Panc1 (cell line): Measurements from ENCODE around the gene ITSN2. TPM values are rescaled to one million over a fixed set of nuclear protein-coding genes. Genes with fewer than 3 reads are reported as not detected.

Source experiments
- ATAC-seq: fragments of 200-7000 bp; cut with Tn5 transposase; 2 replicates; pipeline ENCODE4 v1.9.1; 2020; ENCODE audit warnings: mild to moderate bottlenecking, moderate library complexity
- BruUV-seq: library from RNA; stranded (reverse); fragments of 400-500 nt; replicated peaks from 2 replicates; lab custom pipeline; 2021; lab: Mats Ljungman, UMichigan
- CTCF ChIA-PET: fragments of 300-600 bp; sonication (Branson Sonifier 250); formaldehyde crosslinking; loops from one replicate; lab custom pipeline; 2022; ENCODE audit warnings: antibody characterized with exemption; lab: Charles Lee
- POLR2A ChIA-PET: fragments of 300-600 bp; sonication (Branson Sonifier 250); formaldehyde crosslinking; loops from one replicate; lab custom pipeline; 2022; ENCODE audit warnings: antibody characterized with exemption; lab: Charles Lee
- DNase-seq: peaks from one replicate; pipeline ENCODE4 v3.0.0-alpha.2; 2010; ENCODE audit warnings: low read depth, low spot score
- H3K27ac ChIP-seq: 2 replicates; pipeline ENCODE4 v1.5.1; 2011; ENCODE audit warnings: mild to moderate bottlenecking, low read length, inconsistent platforms
- H3K27me3 ChIP-seq: fragments of 200-500 bp; sonication (Bioruptor generic); 2 replicates; pipeline ENCODE4 v1.6.0; 2014; ENCODE audit warnings: low read length, inconsistent platforms; ENCODE audit not compliant: control insufficient read depth, insufficient read depth
- H3K36me3 ChIP-seq: fragments of 200-500 bp; sonication (Bioruptor generic); 2 replicates; pipeline ENCODE4 v1.5.1; 2014; ENCODE audit warnings: inconsistent platforms, mild to moderate bottlenecking, low read length, moderate library complexity; ENCODE audit not compliant: control insufficient read depth, insufficient read depth
- H3K4me1 ChIP-seq: 2 replicates; pipeline ENCODE4 v1.5.1; 2011; ENCODE audit warnings: inconsistent platforms, mild to moderate bottlenecking, low read length, moderate library complexity; ENCODE audit not compliant: control insufficient read depth, insufficient read depth
- H3K4me3 ChIP-seq, 2 experiments: 2 replicates each; pipeline ENCODE4 v1.5.1; 2011 to 2012; ENCODE audit warnings: low read depth in 2 of 2, low read length in 2 of 2, mild to moderate bottlenecking in 2 of 2, inconsistent platforms in 1 of 2, moderate library complexity in 1 of 2
- H3K9me3 ChIP-seq: fragments of 200-500 bp; sonication (Bioruptor generic); 2 replicates; pipeline ENCODE4 v1.5.1; 2014; ENCODE audit warnings: low read depth, mild to moderate bottlenecking, inconsistent platforms, low read length, moderate library complexity; ENCODE audit not compliant: control insufficient read depth, insufficient read depth
- POLR2AphosphoS5 ChIP-seq: IDR thresholded peaks from 2 replicates; pipeline ENCODE4 v1.6.1; 2012; ENCODE audit warnings: mild to moderate bottlenecking, low read depth, low read length, moderate library complexity
- REST ChIP-seq, 2 experiments: IDR thresholded peaks; 2 replicates each; pipeline ENCODE4 v1.6.1; 2011 to 2012; ENCODE audit warnings: low read depth in 2 of 2, control low read depth in 1 of 2, low read length in 1 of 2, mild to moderate bottlenecking in 1 of 2, moderate library complexity in 1 of 2; ENCODE audit not compliant: insufficient read depth in 1 of 2
- SIN3A ChIP-seq: IDR thresholded peaks from 2 replicates; pipeline ENCODE4 v1.6.1; 2012; ENCODE audit warnings: low read depth, mild to moderate bottlenecking, low read length, moderate library complexity, borderline replicate concordance; ENCODE audit not compliant: insufficient read depth
- TCF7L2 ChIP-seq: IDR thresholded peaks from 2 replicates; pipeline ENCODE4 v1.6.1; 2011; ENCODE audit warnings: mild to moderate bottlenecking, low read depth, low read length, inconsistent platforms
- in situ Hi-C: cut with HindIII; loops from 2 replicates; pipeline ENCODE4 v1.10.0; 2016; ENCODE audit warnings: low sequenced_read_pairs, low pct_unique_long_range_greater_than_20kb
- intact Hi-C: fragments of 100-400 bp; cut with micrococcal nuclease; formaldehyde crosslinking; loops from one replicate; pipeline ENCODE4 v1.10.0; 2022; ENCODE audit not compliant: unreplicated experiment
- total RNA-seq: library from RNA; stranded (reverse); gene quantifications from one replicate; pipeline ENCODE4 v1.2.1, GENCODE V29; 2021; ENCODE audit not compliant: unreplicated experiment
- TF ChIP-seq, protein P1 (sequence below): fragments of 450-650 bp; IDR thresholded peaks from 2 replicates; pipeline ENCODE4 v1.5.1; 2017; ENCODE audit warnings: mild to moderate bottlenecking

The ITSN2 gene
- total RNA-seq, 1 experiment from 2014 or later = 57.7 TPM

DNA sequence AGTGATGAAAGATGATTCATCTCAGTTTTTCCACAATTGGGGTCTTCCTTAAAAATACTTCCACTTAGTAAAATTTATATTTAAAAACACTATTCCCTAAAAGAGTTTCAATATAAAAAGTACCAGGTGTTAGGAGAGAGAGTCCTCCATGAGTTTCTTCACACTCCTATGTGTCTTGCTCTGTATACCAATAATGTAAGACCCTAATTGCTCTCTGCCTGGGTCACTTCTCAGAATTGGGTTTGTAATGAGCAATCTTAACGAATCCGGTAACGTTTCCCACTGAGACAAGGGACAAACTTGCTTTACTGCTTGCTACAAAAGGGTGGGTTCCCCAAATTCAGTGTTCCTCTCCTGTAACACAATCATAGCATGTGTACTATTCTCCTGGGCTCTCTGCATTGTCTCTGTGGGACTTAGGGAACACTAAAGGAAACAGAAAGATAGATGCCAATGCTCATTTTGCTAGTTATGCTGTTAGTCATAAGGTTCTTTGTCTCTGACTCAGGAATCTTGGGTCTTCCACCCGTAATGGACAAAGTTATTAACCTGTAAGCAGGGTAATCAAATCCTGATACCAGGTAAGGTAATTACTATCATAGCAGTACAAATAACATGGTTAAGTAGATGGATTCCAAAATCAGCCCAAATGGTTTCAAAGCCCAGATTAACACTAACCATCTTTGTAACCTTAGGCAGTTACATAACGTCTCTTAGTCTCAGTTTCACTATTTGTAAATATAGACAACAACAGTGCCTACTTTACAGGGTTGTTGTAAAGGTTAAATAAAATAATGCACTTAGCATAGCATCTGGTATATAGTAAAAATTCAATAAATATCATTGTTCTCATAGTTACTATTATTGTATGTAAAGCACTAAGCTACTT, 46.3 kb downstream of the ITSN2 start:
- no TSS peak for BruUV-seq
- in situ Hi-C loops (no loop called here), intact Hi-C loops (no loop called here)
- ATAC-seq (no peak), DNase-seq (no peak)
- H3K27me3 ChIP-seq = no peaks in the 10 kb centered on the region
- ChIA-PET CTCF (no interaction called here), POLR2A (no interaction called here)
- no peak overlapping the region for H3K27ac ChIP-seq
- H3K4me3 ChIP-seq = no peak overlapping the region
- TF ChIP-seq TCF7L2 (no peak), REST (IDR thresholded peaks at IDR 0.05; ENCODE audit: insufficient read depth in 1 of 2, low read depth in 2 of 2, low read length in 1 of 2) (no peak), SIN3A (no peak), POLR2AphosphoS5 (no peak)
- TF ChIP-seq, protein P1, sequence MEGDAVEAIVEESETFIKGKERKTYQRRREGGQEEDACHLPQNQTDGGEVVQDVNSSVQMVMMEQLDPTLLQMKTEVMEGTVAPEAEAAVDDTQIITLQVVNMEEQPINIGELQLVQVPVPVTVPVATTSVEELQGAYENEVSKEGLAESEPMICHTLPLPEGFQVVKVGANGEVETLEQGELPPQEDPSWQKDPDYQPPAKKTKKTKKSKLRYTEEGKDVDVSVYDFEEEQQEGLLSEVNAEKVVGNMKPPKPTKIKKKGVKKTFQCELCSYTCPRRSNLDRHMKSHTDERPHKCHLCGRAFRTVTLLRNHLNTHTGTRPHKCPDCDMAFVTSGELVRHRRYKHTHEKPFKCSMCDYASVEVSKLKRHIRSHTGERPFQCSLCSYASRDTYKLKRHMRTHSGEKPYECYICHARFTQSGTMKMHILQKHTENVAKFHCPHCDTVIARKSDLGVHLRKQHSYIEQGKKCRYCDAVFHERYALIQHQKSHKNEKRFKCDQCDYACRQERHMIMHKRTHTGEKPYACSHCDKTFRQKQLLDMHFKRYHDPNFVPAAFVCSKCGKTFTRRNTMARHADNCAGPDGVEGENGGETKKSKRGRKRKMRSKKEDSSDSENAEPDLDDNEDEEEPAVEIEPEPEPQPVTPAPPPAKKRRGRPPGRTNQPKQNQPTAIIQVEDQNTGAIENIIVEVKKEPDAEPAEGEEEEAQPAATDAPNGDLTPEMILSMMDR = no peak
- H3K9me3 ChIP-seq = no peaks in the 10 kb centered on the region
- H3K36me3 ChIP-seq = peaks cover 7% of the 10 kb centered on the region; the same call in 1 of the 2 replicates
- no peaks in the 10 kb centered on the region for H3K4me1 ChIP-seq

DNA sequence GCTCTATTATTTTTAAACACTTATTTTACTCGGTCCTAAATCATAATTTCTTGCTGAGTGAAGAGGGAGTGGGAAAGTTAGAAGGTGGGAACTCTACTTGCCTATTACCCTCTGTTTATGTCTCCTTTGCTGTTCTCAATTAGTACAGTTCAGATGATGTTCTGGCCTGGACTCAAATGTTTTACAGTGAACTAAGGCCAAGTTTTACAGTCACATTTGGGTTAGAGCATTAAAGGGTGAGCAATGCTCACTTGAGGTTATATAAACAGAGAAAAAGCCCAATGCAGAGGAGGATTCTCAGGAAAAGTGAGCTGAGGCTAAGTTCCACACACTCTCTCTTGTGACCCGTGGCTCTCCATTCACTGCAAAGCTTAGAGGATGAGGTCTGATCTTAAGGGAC, 52.4 kb downstream of the ITSN2 start:
- Histone ChIP-seq H3K36me3 (peaks cover 11% of the 10 kb centered on the region; the same call in 1 of the 2 replicates), H3K9me3 (no peaks in the 10 kb centered on the region)
- in situ Hi-C loops = no loop called here

More for the DNA sequence above, 52.4 kb downstream of the ITSN2 start:
- intact Hi-C loops = no loop called here
- DNase-seq (no peak), ATAC-seq (no peak)
- H3K27ac ChIP-seq = no peak overlapping the region
- CTCF ChIA-PET = no interaction called here
- no peaks in the 10 kb centered on the region for H3K27me3 ChIP-seq
- H3K4me1 ChIP-seq = no peaks in the 10 kb centered on the region
- no peak overlapping the region for H3K4me3 ChIP-seq
- TF ChIP-seq TCF7L2 = no peak
- no peak for TF ChIP-seq POLR2AphosphoS5
- no peak for TF ChIP-seq SIN3A
- TF ChIP-seq, protein P1 = no peak
- no peak for TF ChIP-seq REST (IDR thresholded peaks at IDR 0.05; ENCODE audit: insufficient read depth in 1 of 2, low read depth in 2 of 2, low read length in 1 of 2)
- BruUV-seq = no TSS peak
- POLR2A ChIA-PET = interaction anchor here (0.6 kb wide), 1 partner anchor 12 kb away, joined by 7 read pairs; no protein-coding TSS in a partner anchor
